Prostate gland (tissue), 2 donors: Measurements from ENCODE around the gene ZNF71. TPM values are rescaled to one million over a fixed set of nuclear protein-coding genes. Genes with fewer than 3 reads are reported as not detected.

Experiments
- DNase-seq: peaks from one replicate; pipeline ENCODE4 v3.0.0-alpha.2; 2019; ENCODE audit warnings: low spot score
- H3K27ac ChIP-seq, 2 donors: fragments of 200-600 bp; sonication (generic); 2 replicates each; pipeline ENCODE4 v1.5.1; 2017 to 2019
- H3K27me3 ChIP-seq: fragments of 200-600 bp; sonication (generic); replicated peaks from 2 replicates; pipeline ENCODE4 v1.5.1; 2019; ENCODE audit not compliant: insufficient read depth
- H3K36me3 ChIP-seq, 2 donors: fragments of 200-600 bp; sonication (generic); 1 replicate in 1 of 2; 2 replicates in 1 of 2; pipeline versions ENCODE4 v1.5.1 to v1.8.1; 2017 to 2019
- H3K4me1 ChIP-seq: fragments of 200-600 bp; sonication (generic); replicated peaks from 2 replicates; pipeline ENCODE4 v1.5.1; 2019
- H3K4me3 ChIP-seq, 2 donors: fragments of 200-600 bp; sonication (generic); 2 replicates each; pipeline ENCODE4 v1.5.1; 2017 to 2019
- H3K9me3 ChIP-seq: fragments of 200-600 bp; sonication (generic); 2 replicates; pipeline ENCODE4 v1.5.1; 2017
- CTCF ChIP-seq, 4 experiments: fragments of 200-600 bp in 2 of 4; fragments of 450-650 bp in 2 of 4; sonication (generic) in 2 of 4; IDR thresholded peaks; 1 replicate in 3 of 4; 2 replicates in 1 of 4; pipeline ENCODE4 v1.5.1; 2016 to 2019; ENCODE audit warnings: antibody characterized with exemption in 4 of 4, mild to moderate bottlenecking in 2 of 4, moderate library complexity in 2 of 4
- POLR2A ChIP-seq: fragments of 450-650 bp; IDR thresholded peaks from one replicate; pipeline ENCODE4 v1.6.1; 2016; ENCODE audit warnings: antibody characterized with exemption, mild to moderate bottlenecking
- POLR2AphosphoS5 ChIP-seq: sonication (generic); formaldehyde crosslinking; IDR thresholded peaks from one replicate; pipeline ENCODE4 v1.6.1; 2017; ENCODE audit warnings: antibody characterized with exemption
- WGBS: methylation state at CpG from one replicate; pipeline ENCODE4 v1.1.5; 2018; 5-methylcytosine and 5-hydroxymethylcytosine counted together
- intact Hi-C: fragments of 100-400 bp; cut with DNase I; formaldehyde crosslinking; loops from one replicate; pipeline ENCODE4 v1.14.2; 2022
- total RNA-seq, 2 donors: library from RNA; depleted of rRNA; stranded (reverse); fragments of >200 nt; gene quantifications; one replicate each; pipeline ENCODE4 v1.1.0, GENCODE V29; 2016

Gene ZNF71
- total RNA-seq, 2 donors from 2014 or later, result 10.3 to 19.7 TPM

DNA sequence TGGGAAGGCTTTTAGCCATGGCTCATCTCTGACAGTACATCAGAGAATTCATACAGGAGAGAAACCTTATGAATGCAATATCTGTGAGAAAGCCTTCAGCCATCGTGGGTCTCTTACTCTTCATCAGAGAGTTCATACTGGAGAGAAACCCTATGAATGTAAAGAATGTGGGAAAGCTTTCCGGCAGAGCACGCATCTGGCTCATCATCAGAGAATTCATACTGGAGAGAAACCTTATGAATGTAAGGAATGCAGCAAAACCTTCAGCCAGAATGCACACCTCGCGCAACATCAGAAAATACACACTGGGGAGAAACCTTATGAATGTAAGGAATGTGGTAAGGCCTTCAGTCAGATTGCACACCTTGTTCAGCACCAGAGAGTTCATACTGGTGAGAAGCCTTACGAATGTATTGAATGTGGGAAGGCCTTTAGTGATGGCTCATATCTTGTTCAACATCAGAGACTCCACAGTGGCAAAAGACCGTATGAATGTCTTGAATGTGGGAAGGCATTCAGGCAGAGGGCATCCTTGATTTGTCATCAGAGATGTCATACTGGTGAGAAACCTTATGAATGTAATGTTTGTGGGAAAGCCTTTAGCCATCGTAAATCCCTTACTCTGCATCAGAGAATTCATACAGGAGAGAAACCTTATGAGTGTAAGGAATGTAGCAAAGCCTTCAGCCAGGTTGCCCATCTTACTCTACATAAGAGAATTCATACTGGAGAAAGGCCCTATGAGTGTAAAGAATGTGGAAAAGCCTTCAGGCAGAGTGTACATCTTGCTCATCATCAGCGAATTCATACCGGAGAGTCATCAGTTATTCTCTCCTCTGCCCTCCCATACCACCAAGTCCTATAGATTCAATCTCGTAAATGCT, 17.1 kb upstream of the ZNF71 start:
- no peaks in the 10 kb centered on the region for H3K4me1 ChIP-seq
- intact Hi-C loops, result no loop called here
- H3K36me3 ChIP-seq, result peaks cover 7 to 8% of the 10 kb centered on the region in 2 donors
- no peak for TF ChIP-seq CTCF (IDR thresholded peaks at IDR 0.05)
- TF ChIP-seq POLR2A, result no peak
- TF ChIP-seq POLR2AphosphoS5, result no peak
- H3K9me3 ChIP-seq, result peaks cover 9% of the 10 kb centered on the region
- H3K27ac ChIP-seq, result no peak overlapping the region
- H3K4me3 ChIP-seq, result no peak overlapping the region
- no peaks in the 10 kb centered on the region for H3K27me3 ChIP-seq
- WGBS, result 97% methylated on average over 11 of the region's 11 CpGs
- no peak for DNase-seq

- no peaks in the 10 kb centered on the region for H3K36me3 ChIP-seq
- H3K4me3 ChIP-seq, result peak overlapping the region; percentile 90 to 93
- no peaks in the 10 kb centered on the region for H3K27me3 ChIP-seq
- H3K9me3 ChIP-seq, result no peaks in the 10 kb centered on the region
- peak overlapping the region in 1 of 2 donors; percentile 47 for H3K27ac ChIP-seq
- TF ChIP-seq POLR2AphosphoS5 (no peak), CTCF (IDR thresholded peaks at IDR 0.05) (no peak), POLR2A (no peak)
- no peak for DNase-seq
- intact Hi-C loops, result no loop called here
- WGBS, result 70% methylated on average over 4 of the region's 4 CpGs
- H3K4me1 ChIP-seq, result no peaks in the 10 kb centered on the region
Measured at GRCh38 chr19:56594446-56594782, 688 bp upstream of the ZNF71 start.

DNA sequence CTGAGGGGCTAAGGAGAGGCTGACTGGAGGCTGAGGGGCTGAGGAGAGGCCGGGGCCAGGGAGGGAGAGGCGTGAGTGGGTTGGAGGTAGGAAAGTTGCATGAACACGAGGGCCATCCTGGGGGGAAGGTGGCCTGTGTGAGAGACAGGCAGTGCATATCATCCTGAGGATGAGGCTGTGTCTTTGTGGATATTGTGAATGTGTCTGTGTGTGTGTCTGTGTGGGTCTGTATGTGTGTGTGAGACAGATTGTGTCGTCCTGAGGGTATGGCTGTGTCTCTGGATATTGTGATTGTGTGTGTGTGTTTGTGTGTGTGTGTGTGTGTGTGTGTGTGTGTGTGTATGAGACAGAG, 422 bp downstream of the ZNF71 start:
- H3K27me3 ChIP-seq, result no peaks in the 10 kb centered on the region
- no peak for TF ChIP-seq POLR2AphosphoS5
- no peak for TF ChIP-seq CTCF (IDR thresholded peaks at IDR 0.05)
- no peak for TF ChIP-seq POLR2A
- no peak for DNase-seq
- no peaks in the 10 kb centered on the region for H3K9me3 ChIP-seq
- peak overlapping the region; percentile 90 to 93 for H3K4me3 ChIP-seq
- intact Hi-C loops, result no loop called here
- no peaks in the 10 kb centered on the region for H3K36me3 ChIP-seq
- whole genome bisulfite sequencing, result 0% methylated on average over 4 of the region's 4 CpGs
- peak overlapping the region; percentile 47 to 74 for H3K27ac ChIP-seq
- no peaks in the 10 kb centered on the region for H3K4me1 ChIP-seq

- intact Hi-C loops, result no loop called here
- Histone ChIP-seq H3K36me3 (no peaks in the 10 kb centered on the region), H3K4me3 (no peak overlapping the region), H3K9me3 (no peaks in the 10 kb centered on the region), H3K27ac (no peak overlapping the region), H3K27me3 (no peaks in the 10 kb centered on the region), H3K4me1 (no peaks in the 10 kb centered on the region)
- no peak for DNase-seq
- TF ChIP-seq POLR2A, result no peak
- no peak for TF ChIP-seq POLR2AphosphoS5
- TF ChIP-seq CTCF (IDR thresholded peaks at IDR 0.05), result no peak
- WGBS, result 78% methylated on average over 4 of the region's 4 CpGs
Measured at GRCh38 chr19:56596676-56597075, 1.6 kb downstream of the ZNF71 start.

DNA sequence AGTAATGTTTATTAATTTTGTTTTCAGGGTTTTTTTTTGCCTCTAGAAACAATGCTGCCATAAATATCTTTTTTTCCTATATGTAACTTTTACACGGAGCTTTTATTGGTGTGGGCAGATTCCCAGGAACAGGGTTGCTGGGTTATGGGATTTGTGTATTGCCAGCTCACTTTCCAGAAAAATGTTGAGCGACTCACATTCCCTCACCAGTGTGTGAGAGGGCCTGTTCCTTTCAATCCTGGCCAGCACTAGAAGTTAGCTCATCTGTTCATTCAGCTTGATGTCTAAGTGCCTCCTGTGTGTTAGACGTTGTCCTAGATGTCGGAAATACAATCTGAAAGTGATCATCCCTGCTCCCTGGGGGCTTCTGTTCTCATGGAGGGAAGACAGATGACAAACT, 2.6 kb downstream of the ZNF71 start:
- Histone ChIP-seq H3K9me3 (no peaks in the 10 kb centered on the region), H3K4me1 (no peaks in the 10 kb centered on the region), H3K4me3 (no peak overlapping the region), H3K27me3 (no peaks in the 10 kb centered on the region), H3K27ac (no peak overlapping the region), H3K36me3 (no peaks in the 10 kb centered on the region)
- intact Hi-C loops, result no loop called here
- 90% methylated on average over 4 of the region's 4 CpGs for WGBS
- TF ChIP-seq POLR2AphosphoS5 (no peak), POLR2A (no peak), CTCF (IDR thresholded peaks at IDR 0.05) (no peak)
- no peak for DNase-seq
